K562 (cell line): Measurements from ENCODE around the gene JMJD1C. TPM values are rescaled to one million over a fixed set of nuclear protein-coding genes. Genes with fewer than 3 reads are reported as not detected.

Experiments used
- BMI1 ChIP-seq: fragments of 150-350 bp; IDR thresholded peaks from 2 replicates; pipeline ENCODE4 v1.6.1; 2014; ENCODE audit warnings: low read length
- BRD9 ChIP-seq: fragments of 450-650 bp; IDR thresholded peaks from 2 replicates; pipeline ENCODE4 v1.6.1; 2018; ENCODE audit warnings: low read depth; ENCODE audit not compliant: partially characterized antibody
- DACH1 ChIP-seq: fragments of 450-650 bp; IDR thresholded peaks from 2 replicates; pipeline ENCODE4 v1.6.1; 2018; ENCODE audit not compliant: partially characterized antibody
- HDAC1 ChIP-seq, 2 experiments: fragments of 450-650 bp; IDR thresholded peaks; 2 replicates each; pipeline ENCODE4 v1.6.1; 2016 to 2017; ENCODE audit warnings: inconsistent platforms in 1 of 2, mild to moderate bottlenecking in 1 of 2, moderate library complexity in 1 of 2
- NFRKB ChIP-seq: fragments of 450-650 bp; IDR thresholded peaks from 2 replicates; pipeline ENCODE4 v1.6.1; 2016; ENCODE audit warnings: low read depth
- NR2C1 ChIP-seq, 2 experiments: fragments of 450-650 bp; IDR thresholded peaks; 2 replicates each; pipeline ENCODE4 v1.6.1; 2017; ENCODE audit warnings: mild to moderate bottlenecking in 2 of 2, antibody characterized with exemption in 1 of 2, inconsistent platforms in 1 of 2, missing compliant biosample characterization in 1 of 2, missing genetic modification characterization in 1 of 2
- PCBP1 ChIP-seq: fragments of 200-400 bp; formaldehyde crosslinking; IDR thresholded peaks from 2 replicates; pipeline ENCODE4 v1.6.1; 2018; ENCODE audit warnings: mild to moderate bottlenecking, low read depth, low read length; ENCODE audit not compliant: poor library complexity, severe bottlenecking
- PHF21A ChIP-seq: fragments of 450-650 bp; IDR thresholded peaks from 2 replicates; pipeline ENCODE4 v1.6.1; 2017; ENCODE audit warnings: low read depth, borderline replicate concordance
- POLR2AphosphoS5 ChIP-seq: IDR thresholded peaks from 2 replicates; pipeline ENCODE4 v1.6.1; 2011; ENCODE audit warnings: mild to moderate bottlenecking, low read depth, low read length, moderate library complexity; ENCODE audit not compliant: control insufficient read depth, insufficient read depth
- RB1 ChIP-seq: fragments of 450-650 bp; IDR thresholded peaks from 2 replicates; pipeline ENCODE4 v1.6.1; 2017; ENCODE audit warnings: low read depth, mild to moderate bottlenecking
- RNF2 ChIP-seq: sonication (generic); IDR thresholded peaks from 2 replicates; pipeline ENCODE4 v1.6.1; 2016
- TARDBP ChIP-seq: fragments of 450-650 bp; IDR thresholded peaks from 2 replicates; pipeline ENCODE4 v1.6.1; 2016
- ZBTB7A ChIP-seq: IDR thresholded peaks from 2 replicates; pipeline ENCODE4 v1.6.1; 2011; ENCODE audit warnings: low read depth, mild to moderate bottlenecking, low read length, moderate library complexity, borderline replicate concordance; ENCODE audit not compliant: control insufficient read depth
- polyA plus RNA-seq, 8 experiments: library from polyadenylated mRNA; depleted of rRNA in 4 of 8; stranded (reverse) in 5 of 8; unstranded in 3 of 8; fragments of >200 nt; fragmentation: Nextera tagmentation in 2 of 8; fragmentation: Illumina TruSeq in 1 of 8; extraction: Ambion mirVana in 2 of 8; extraction: Trizol in 1 of 8; gene quantifications; 2 replicates each; pipeline versions ENCODE4 v1.2.1 to v1.2.3, GENCODE V29; 2011 to 2014; ENCODE audit warnings: inconsistent platforms in 1 of 8, missing spikeins in 1 of 8
- total RNA-seq, 7 experiments: library from RNA; depleted of rRNA in 6 of 7; stranded (reverse); fragments of >200 nt in 6 of 7; fragmentation: Illumina TruSeq in 2 of 7; extraction: Trizol in 2 of 7; gene quantifications; 2 replicates each; pipeline versions ENCODE4 v1.2.1 to v1.2.3, GENCODE V29; 2011 to 2021; ENCODE audit warnings: low replicate concordance in 1 of 7
- TF ChIP-seq, protein P1 (sequence below): fragments of 250-450 bp; sonication (Bioruptor Pico); IDR thresholded peaks from 2 replicates; pipeline ENCODE4 v1.9.0; 2021; ENCODE audit warnings: mild to moderate bottlenecking, inconsistent platforms
- TF ChIP-seq, protein P2 (sequence below): sonication (generic); formaldehyde crosslinking; IDR thresholded peaks from 2 replicates; pipeline ENCODE4 v1.5.0; 2020; ENCODE audit warnings: missing genetic modification reagents
- TF ChIP-seq, protein P3 (sequence below), 2 experiments: fragments of 450-650 bp; IDR thresholded peaks; 2 replicates each; pipeline ENCODE4 v1.6.1; 2016
- TF ChIP-seq, protein P4 (sequence below), 2 experiments: fragments of 450-650 bp in 1 of 2; sonication (generic) in 1 of 2; formaldehyde crosslinking in 1 of 2; IDR thresholded peaks in 1 of 2; conservative IDR thresholded peaks in 1 of 2; 2 replicates each; pipeline versions ENCODE4 v1.6.1 to v1.8.1; 2016 to 2023; ENCODE audit warnings: mild to moderate bottlenecking in 2 of 2, moderate library complexity in 2 of 2, inconsistent platforms in 1 of 2, missing genetic modification reagents in 1 of 2
- TF ChIP-seq, protein P5 (sequence below): sonication (generic); formaldehyde crosslinking; IDR thresholded peaks from 2 replicates; pipeline ENCODE4 v1.8.0; 2022; ENCODE audit warnings: mild to moderate bottlenecking, missing genetic modification reagents

JMJD1C gene
- total and polyA plus RNA-seq, 9 of the 15 experiments (the other 6 are each of a cell fraction or from before 2014, with no cell fraction given) = 25.3 to 68.0 (median 47.2) TPM

DNA sequence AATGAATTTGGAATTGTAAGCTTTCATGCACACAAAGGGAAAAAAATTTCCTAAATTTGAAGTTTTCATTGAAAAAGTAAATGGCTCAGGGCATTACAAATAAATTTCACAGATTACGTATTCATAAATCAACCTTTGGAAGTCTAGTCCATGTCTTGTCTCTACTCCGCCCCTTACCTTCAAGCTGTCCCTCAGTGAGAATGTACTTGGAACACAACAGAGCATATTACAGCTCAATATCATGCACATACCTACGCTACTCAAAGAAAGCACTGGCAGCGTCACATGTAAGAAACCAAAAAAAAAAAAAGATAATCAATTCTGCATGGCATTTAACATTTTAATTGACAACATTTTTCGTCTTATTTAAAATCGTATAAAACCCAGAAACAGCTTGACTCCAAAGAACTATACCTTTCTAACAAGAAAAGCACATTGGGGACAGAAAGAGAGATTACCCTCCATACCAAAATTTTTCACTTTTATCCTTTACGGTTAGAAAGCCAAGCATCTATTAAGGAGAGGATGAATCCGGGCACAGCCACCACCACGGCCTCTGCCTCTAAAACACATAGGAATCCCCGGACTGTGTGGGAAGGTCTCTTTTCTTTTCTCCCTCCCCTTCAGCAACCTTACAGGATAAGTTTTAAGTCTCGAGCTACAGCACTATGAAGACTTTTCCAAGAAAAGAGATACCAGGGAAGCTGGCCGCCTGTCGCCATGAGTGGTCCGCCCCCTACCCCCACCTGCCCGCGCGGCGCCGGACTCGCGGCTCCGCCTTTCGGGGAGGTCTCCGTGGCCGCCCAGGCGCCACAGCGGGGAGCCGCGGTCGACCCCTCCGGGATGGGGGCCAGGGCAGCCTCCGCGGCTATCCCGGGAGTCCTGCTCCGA is 1.1 kb downstream of the JMJD1C start (continued):
- TF ChIP-seq, protein P1, sequence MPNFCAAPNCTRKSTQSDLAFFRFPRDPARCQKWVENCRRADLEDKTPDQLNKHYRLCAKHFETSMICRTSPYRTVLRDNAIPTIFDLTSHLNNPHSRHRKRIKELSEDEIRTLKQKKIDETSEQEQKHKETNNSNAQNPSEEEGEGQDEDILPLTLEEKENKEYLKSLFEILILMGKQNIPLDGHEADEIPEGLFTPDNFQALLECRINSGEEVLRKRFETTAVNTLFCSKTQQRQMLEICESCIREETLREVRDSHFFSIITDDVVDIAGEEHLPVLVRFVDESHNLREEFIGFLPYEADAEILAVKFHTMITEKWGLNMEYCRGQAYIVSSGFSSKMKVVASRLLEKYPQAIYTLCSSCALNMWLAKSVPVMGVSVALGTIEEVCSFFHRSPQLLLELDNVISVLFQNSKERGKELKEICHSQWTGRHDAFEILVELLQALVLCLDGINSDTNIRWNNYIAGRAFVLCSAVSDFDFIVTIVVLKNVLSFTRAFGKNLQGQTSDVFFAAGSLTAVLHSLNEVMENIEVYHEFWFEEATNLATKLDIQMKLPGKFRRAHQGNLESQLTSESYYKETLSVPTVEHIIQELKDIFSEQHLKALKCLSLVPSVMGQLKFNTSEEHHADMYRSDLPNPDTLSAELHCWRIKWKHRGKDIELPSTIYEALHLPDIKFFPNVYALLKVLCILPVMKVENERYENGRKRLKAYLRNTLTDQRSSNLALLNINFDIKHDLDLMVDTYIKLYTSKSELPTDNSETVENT (CRISPR knock-in tag) = peak; percentile 3; the same call in 1 of the 2 replicates
- TF ChIP-seq ZBTB7A (peak; percentile 92), HDAC1 (IDR thresholded peaks at IDR 0.05) (peak; percentile 37 to 88; a peak in 2 of 4 replicates), BRD9 (no peak), BMI1 (no peak), DACH1 (peak; percentile 3), PHF21A (no peak), NFRKB (no peak), NR2C1 (IDR thresholded peaks at IDR 0.05) (no peak), NR2C1 (tag; IDR thresholded peaks at IDR 0.05) (no peak), RNF2 (no peak), RB1 (peak; percentile 86; the same call in 1 of the 2 replicates), POLR2AphosphoS5 (no peak), TARDBP (0 out of 2 replicates have a peak, but pooled peaks have one; percentile 36), PCBP1 (peak; percentile 79)
- TF ChIP-seq, protein P2, sequence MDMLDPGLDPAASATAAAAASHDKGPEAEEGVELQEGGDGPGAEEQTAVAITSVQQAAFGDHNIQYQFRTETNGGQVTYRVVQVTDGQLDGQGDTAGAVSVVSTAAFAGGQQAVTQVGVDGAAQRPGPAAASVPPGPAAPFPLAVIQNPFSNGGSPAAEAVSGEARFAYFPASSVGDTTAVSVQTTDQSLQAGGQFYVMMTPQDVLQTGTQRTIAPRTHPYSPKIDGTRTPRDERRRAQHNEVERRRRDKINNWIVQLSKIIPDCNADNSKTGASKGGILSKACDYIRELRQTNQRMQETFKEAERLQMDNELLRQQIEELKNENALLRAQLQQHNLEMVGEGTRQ = no peak; the same call in 1 of the 2 replicates
- TF ChIP-seq, protein P3, sequence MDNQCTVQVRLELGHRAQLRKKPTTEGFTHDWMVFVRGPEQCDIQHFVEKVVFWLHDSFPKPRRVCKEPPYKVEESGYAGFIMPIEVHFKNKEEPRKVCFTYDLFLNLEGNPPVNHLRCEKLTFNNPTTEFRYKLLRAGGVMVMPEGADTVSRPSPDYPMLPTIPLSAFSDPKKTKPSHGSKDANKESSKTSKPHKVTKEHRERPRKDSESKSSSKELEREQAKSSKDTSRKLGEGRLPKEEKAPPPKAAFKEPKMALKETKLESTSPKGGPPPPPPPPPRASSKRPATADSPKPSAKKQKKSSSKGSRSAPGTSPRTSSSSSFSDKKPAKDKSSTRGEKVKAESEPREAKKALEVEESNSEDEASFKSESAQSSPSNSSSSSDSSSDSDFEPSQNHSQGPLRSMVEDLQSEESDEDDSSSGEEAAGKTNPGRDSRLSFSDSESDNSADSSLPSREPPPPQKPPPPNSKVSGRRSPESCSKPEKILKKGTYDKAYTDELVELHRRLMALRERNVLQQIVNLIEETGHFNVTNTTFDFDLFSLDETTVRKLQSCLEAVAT (IDR thresholded peaks at IDR 0.05) = 0 out of 4 replicates have a peak, but pooled peaks of 1 of the 2 experiments have one; percentile 30
- TF ChIP-seq, protein P4, sequence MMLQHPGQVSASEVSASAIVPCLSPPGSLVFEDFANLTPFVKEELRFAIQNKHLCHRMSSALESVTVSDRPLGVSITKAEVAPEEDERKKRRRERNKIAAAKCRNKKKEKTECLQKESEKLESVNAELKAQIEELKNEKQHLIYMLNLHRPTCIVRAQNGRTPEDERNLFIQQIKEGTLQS (IDR thresholded peaks at IDR 0.05) = no peak
- TF ChIP-seq, protein P4 (CRISPR knock-in tag; conservative IDR thresholded peaks at IDR 0.05) = no peak
- TF ChIP-seq, protein P5, sequence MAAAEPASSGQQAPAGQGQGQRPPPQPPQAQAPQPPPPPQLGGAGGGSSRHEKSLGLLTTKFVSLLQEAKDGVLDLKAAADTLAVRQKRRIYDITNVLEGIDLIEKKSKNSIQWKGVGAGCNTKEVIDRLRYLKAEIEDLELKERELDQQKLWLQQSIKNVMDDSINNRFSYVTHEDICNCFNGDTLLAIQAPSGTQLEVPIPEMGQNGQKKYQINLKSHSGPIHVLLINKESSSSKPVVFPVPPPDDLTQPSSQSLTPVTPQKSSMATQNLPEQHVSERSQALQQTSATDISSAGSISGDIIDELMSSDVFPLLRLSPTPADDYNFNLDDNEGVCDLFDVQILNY = no peak
